Central memory CD8-positive, alpha-beta T cell (primary cell): ENCODE data around the gene MAP7D2.

ENCODE experiments used
- ATAC-seq: fragments of 150-1000 bp; cut with Tn5 transposase; replicated peaks from 2 replicates; pipeline ENCODE4 v1.10.0; 2022; ENCODE audit warnings: mild to moderate bottlenecking, moderate FRiP score, moderate number of reproducible peaks; ENCODE audit not compliant: poor library complexity, severe bottlenecking; ENCODE audit errors: extremely low read depth
- DNase-seq, 2 donors: peaks; one replicate each; pipeline ENCODE4 v3.0.0; 2021; ENCODE audit warnings: low spot score in 2 of 2
- H3K27ac Mint-ChIP-seq: one replicate; pipeline ENCODE4 v1.8.0; 2022; ENCODE audit warnings: low read depth, mild to moderate bottlenecking, moderate library complexity, mixed read lengths
- H3K27me3 Mint-ChIP-seq: one replicate; pipeline ENCODE4 v1.8.0; 2022; ENCODE audit warnings: mixed read lengths
- H3K36me3 Mint-ChIP-seq: one replicate; pipeline ENCODE4 v1.8.0; 2022; ENCODE audit warnings: mild to moderate bottlenecking, moderate library complexity, mixed read lengths; ENCODE audit not compliant: insufficient read depth
- H3K4me1 Mint-ChIP-seq: one replicate; pipeline ENCODE4 v1.8.0; 2022; ENCODE audit warnings: mixed read lengths
- H3K4me3 Mint-ChIP-seq: one replicate; pipeline ENCODE4 v1.8.0; 2022; ENCODE audit warnings: mild to moderate bottlenecking, moderate library complexity, mixed read lengths
- H3K9me3 Mint-ChIP-seq: one replicate; pipeline ENCODE4 v1.8.0; 2022; ENCODE audit warnings: mixed read lengths

MAP7D2 gene

DNA sequence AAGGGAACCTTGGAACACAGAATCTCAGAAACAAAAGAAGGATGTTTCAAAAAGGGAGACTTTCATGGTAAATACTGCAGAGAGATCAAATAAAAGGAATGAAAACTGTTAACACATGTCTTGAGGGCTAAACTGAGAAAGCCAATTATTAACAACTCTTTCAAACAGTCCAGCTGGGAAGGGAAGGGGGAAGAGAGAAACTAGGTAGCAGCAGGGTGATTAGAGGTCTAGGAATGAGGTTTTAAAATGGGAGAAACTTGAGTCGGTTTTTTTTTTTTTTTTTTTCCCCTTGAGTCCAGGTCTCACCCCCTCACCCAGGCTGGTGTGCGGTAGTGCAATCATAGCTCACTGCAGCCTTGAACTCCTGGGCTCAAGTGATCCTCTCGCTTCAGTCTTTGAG lies 130.2 kb downstream of the MAP7D2 start:
- H3K4me3 Mint-ChIP-seq = no peak overlapping the region
- DNase-seq (no peak), ATAC-seq (no peak)
- H3K27me3 Mint-ChIP-seq = no peaks in the 10 kb centered on the region
- H3K27ac Mint-ChIP-seq = no peak overlapping the region
- peaks cover 10% of the 10 kb centered on the region for H3K36me3 Mint-ChIP-seq
- H3K4me1 Mint-ChIP-seq = peaks cover 23% of the 10 kb centered on the region
- H3K9me3 Mint-ChIP-seq = no peaks in the 10 kb centered on the region

DNA sequence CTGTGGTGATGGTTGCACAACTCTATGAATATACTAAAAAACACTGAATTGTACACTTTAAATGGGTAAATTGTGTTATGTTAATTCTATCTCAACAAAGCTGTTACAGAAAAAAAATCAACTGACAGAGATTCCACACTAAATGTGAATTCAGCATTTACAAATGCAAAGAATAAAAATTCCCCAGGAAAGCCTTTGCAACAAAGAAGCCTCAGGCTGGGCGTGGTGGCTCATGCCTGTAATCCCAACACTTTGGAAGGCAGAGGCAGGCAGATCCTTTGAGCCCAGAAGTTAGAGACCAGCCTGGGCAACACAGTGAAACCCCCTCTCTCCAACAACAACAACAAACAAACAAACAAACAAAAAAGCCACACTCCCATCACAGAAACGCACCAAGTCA lies 134.8 kb downstream of the MAP7D2 start:
- H3K4me1 Mint-ChIP-seq = peaks cover 31% of the 10 kb centered on the region
- ATAC-seq (no peak), DNase-seq (no peak)
- H3K27ac Mint-ChIP-seq = peak overlapping the region; percentile 64
- H3K9me3 Mint-ChIP-seq = peaks cover 5% of the 10 kb centered on the region
- H3K36me3 Mint-ChIP-seq = peaks cover 5% of the 10 kb centered on the region
- no peak overlapping the region for H3K4me3 Mint-ChIP-seq
- no peaks in the 10 kb centered on the region for H3K27me3 Mint-ChIP-seq

DNA sequence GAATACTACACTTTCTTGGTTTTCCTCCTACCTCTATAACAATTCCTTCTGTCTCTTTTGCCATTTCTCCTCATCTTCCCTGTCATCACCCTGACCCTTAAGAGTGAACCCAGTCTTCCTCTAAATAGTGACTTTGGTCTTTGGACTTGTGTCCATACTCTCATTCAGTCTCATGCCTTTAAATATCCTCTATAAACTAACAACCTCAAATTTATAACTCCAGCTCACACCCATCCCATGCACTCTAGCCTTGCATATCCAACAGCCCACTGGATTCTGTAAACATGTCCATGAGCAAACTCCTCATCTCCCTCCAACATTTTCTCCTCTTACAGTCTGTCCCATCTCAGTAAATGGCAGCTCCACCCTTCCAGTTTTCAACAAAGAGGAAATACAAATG lies 140.9 kb downstream of the MAP7D2 start:
- peaks cover 3% of the 10 kb centered on the region for H3K36me3 Mint-ChIP-seq
- H3K27me3 Mint-ChIP-seq = no peaks in the 10 kb centered on the region
- DNase-seq (no peak), ATAC-seq (no peak)
- no peak overlapping the region for H3K27ac Mint-ChIP-seq
- no peak overlapping the region for H3K4me3 Mint-ChIP-seq
- H3K9me3 Mint-ChIP-seq = peaks cover 5% of the 10 kb centered on the region
- peaks cover 30% of the 10 kb centered on the region for H3K4me1 Mint-ChIP-seq

DNA sequence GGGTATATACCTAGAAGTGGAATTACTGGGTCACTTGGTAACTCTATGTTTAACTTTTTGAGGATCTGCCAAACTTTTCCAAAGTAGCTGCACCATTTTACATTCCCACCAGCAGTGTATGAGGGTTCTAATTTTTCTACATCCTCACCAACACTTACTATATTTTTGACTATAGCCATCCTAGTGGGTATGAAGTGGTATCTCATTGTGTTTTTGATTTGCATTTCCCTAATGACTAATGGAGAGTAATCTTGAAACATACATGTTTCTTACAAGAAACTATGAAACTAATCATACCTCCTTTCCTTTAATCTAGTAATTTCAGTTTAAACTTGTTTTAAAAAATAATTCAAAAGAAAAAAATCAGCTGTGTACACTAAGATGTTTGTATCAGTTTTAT lies 143.7 kb downstream of the MAP7D2 start:
- no peak overlapping the region for H3K4me3 Mint-ChIP-seq
- H3K27ac Mint-ChIP-seq = no peak overlapping the region
- H3K4me1 Mint-ChIP-seq = peaks cover 23% of the 10 kb centered on the region
- ATAC-seq (no peak), DNase-seq (no peak)
- peaks cover under 1% of the 10 kb centered on the region for H3K9me3 Mint-ChIP-seq
- H3K36me3 Mint-ChIP-seq = peaks cover 5% of the 10 kb centered on the region
- no peaks in the 10 kb centered on the region for H3K27me3 Mint-ChIP-seq

DNA sequence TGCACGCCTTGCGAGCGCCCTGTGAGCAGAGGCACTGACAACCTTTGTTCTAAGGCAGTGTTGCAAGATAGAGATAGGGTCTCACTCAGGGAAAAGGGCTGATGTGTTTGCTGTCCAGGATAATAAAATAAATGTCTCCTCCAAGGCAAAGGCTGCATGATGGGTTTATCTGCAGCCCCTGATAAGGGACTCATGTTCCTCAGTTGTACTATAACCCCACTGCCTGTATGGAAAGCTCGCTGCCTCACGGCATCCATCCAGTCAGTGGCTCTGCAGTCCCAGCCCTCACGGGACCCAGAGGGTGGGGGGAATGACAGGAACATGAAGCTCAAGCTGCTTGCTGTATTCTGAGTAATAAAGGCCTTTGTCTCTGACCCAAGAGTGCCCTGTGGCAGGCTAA lies 148.4 kb downstream of the MAP7D2 start:
- Mint-ChIP-seq H3K36me3 (peaks cover 12% of the 10 kb centered on the region), H3K27ac (no peak overlapping the region), H3K4me3 (no peak overlapping the region), H3K9me3 (no peaks in the 10 kb centered on the region), H3K27me3 (no peaks in the 10 kb centered on the region), H3K4me1 (peaks cover 5% of the 10 kb centered on the region)
- ATAC-seq (no peak), DNase-seq (no peak)

DNA sequence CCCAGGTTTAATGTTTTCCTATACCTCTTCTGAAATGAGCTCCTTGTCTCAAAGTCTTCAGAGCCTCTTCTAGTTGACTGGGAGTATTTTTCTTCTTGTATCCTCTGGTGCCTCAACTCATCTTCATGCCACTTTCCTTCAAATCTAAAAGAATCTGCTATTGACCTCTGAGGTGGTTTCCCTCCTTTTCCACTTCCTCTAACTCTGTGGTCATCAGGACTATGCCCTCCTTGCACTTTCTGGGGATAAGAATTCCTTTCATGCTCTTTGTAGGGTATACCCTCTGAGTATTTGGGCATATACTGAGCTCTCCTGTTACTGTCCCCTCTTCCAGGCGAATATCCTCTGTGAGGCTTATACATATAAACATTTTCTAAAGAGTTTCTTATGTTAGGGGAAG lies 150.7 kb downstream of the MAP7D2 start:
- ATAC-seq (no peak), DNase-seq (no peak)
- H3K27ac Mint-ChIP-seq = no peak overlapping the region
- H3K4me1 Mint-ChIP-seq = peaks cover 5% of the 10 kb centered on the region
- H3K36me3 Mint-ChIP-seq = peaks cover 14% of the 10 kb centered on the region
- H3K9me3 Mint-ChIP-seq = no peaks in the 10 kb centered on the region
- no peaks in the 10 kb centered on the region for H3K27me3 Mint-ChIP-seq
- no peak overlapping the region for H3K4me3 Mint-ChIP-seq

DNA sequence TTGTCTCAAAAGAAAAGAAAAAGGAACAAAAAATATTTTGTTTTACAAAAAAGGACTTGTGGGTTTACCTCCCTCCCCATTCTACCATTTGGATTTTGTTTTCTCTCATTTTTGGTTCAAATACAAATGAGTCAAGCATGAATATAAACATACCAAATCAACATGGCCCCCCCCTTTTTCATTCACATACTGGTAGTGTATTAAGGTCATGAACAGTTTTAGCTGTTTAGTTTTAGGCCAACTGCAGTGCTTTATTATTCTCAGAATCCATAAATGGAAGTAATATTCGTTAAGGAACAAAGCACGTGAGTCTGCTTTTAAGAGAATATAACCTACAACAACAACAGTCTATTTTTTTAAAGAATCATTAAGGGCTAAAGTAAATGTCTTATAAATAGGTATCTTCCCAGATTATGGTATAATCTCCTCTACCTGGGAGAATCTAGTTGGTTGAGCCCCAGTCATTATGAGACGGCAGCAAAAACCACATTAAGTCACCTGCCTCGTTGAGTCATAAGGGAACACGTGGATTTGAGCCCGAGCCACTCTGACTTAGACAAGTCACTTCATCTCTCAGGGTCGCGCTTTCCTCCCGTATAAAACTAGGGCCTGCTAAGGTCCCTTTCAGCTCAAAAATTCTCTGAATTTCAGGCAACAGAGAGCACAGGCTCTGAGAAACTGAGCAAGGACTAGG lies 152.5 kb downstream of the MAP7D2 start:
- no peaks in the 10 kb centered on the region for H3K27me3 Mint-ChIP-seq
- H3K36me3 Mint-ChIP-seq = peaks cover 11% of the 10 kb centered on the region
- H3K27ac Mint-ChIP-seq = no peak overlapping the region
- no peak overlapping the region for H3K4me3 Mint-ChIP-seq
- DNase-seq (no peak), ATAC-seq (no peak)
- peaks cover under 1% of the 10 kb centered on the region for H3K4me1 Mint-ChIP-seq
- H3K9me3 Mint-ChIP-seq = no peaks in the 10 kb centered on the region

DNA sequence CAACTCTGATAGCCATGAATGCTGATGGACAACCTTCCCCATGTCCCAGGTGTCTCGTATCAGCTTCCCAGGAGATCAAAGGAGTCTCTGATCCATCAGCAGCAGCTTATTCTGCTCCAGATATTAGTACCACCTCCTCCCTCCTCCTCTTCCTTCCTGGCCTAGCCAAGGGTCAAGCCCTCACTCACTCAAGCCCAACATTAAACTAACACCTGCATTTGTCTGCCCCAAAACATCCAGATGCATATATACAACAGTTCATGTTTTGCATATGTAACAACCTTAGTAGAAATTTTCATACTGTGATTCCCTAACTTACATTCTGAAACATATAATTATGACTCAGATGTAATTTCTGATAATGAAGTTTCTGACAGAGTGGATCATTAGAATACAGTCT lies 155.8 kb downstream of the MAP7D2 start:
- peaks cover 11% of the 10 kb centered on the region for H3K36me3 Mint-ChIP-seq
- H3K9me3 Mint-ChIP-seq = no peaks in the 10 kb centered on the region
- H3K27me3 Mint-ChIP-seq = no peaks in the 10 kb centered on the region
- no peak for ATAC-seq
- H3K4me1 Mint-ChIP-seq = no peaks in the 10 kb centered on the region
- no peak for DNase-seq
- H3K4me3 Mint-ChIP-seq = no peak overlapping the region
- H3K27ac Mint-ChIP-seq = no peak overlapping the region

DNA sequence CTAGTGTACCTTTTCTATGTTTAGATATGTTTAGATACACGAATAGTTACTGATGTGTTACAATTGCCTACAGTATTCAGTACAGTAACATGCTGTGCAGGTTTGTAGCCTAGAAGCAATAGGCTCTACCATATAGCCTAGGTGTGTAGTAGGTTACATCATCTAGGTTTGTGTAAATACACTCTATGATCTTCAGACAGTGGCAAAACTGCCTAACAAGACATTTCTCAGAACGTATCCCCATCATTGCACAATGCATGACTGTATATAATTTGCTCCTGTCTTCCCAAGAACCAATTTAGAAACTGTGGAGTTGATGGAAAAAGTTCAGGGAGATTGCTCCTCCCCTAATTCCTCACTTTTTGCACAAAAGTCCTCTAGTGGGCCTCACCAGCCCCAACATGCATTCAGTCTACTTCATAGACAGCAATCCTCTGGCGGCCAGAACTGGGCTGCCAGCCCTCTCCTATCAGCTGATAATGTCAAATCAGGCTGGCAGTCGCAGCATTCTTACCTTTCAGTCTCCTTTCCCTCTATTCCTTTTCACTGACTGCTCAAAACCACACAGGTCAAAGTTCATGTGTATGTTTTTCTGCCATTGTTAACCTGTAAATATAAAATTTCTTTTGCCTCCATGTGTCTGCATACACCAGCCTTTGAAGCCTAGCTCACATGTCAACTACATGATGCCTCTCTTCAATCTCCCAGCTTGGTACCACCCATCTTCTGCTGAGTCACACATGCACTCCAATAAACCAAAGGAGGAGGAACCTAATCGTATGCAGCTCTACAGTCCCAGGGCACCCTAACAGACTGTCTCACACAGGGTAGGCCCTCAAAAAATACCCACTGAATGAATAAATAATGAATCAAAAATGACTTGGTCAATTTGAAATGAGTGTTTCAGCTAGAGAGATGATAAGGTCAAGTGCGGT lies 157.9 kb downstream of the MAP7D2 start:
- Mint-ChIP-seq H3K36me3 (peaks cover 6% of the 10 kb centered on the region), H3K4me3 (no peak overlapping the region), H3K27me3 (no peaks in the 10 kb centered on the region), H3K9me3 (no peaks in the 10 kb centered on the region), H3K27ac (no peak overlapping the region), H3K4me1 (no peaks in the 10 kb centered on the region)
- no peak for DNase-seq
- no peak for ATAC-seq

DNA sequence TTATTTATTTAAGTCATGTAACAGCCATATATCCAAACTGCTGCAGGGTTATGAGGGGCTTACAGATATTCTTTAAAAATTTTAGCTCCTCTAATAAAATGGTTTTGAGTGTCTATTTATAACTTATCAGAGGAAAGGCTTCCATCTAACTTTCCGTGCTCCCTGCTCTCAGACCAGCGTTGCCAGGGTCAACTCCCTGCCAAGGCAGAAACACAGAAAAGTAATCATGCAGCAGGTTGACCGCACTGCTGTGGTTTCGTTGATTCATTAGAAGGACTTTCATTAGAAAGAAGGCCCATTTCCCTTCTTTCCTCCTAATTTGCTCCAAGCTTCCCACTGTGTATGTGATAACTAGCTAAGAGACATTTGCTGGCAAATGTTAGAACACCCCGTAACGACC lies 159.8 kb downstream of the MAP7D2 start:
- H3K36me3 Mint-ChIP-seq = peaks cover 4% of the 10 kb centered on the region
- H3K9me3 Mint-ChIP-seq = no peaks in the 10 kb centered on the region
- no peak overlapping the region for H3K27ac Mint-ChIP-seq
- H3K27me3 Mint-ChIP-seq = no peaks in the 10 kb centered on the region
- H3K4me3 Mint-ChIP-seq = no peak overlapping the region
- ATAC-seq = no peak
- H3K4me1 Mint-ChIP-seq = no peaks in the 10 kb centered on the region
- no peak for DNase-seq
